OCI-LY1 (cell line): ENCODE data around the gene ATP6AP1.

Source experiments
- H2AFZ ChIP-seq: fragments of 200-600 bp; sonication (generic), shearing (Covaris generic); 2 replicates; pipeline ENCODE4 v1.6.0; 2014; ENCODE audit warnings: antibody characterized with exemption, mild to moderate bottlenecking, low read length
- H3F3A ChIP-seq: fragments of 200-600 bp; sonication (generic), shearing (Covaris generic); 2 replicates; pipeline ENCODE4 v1.6.0; 2014; ENCODE audit warnings: mild to moderate bottlenecking, antibody characterized with exemption, low read length, moderate library complexity; ENCODE audit not compliant: insufficient read depth
- H3K27ac ChIP-seq: fragments of 200-600 bp; sonication (generic); 2 replicates; pipeline ENCODE4 v1.5.1; 2014; ENCODE audit warnings: low read length, mixed run types, mild to moderate bottlenecking, low read depth; ENCODE audit not compliant: poor library complexity, severe bottlenecking
- H3K27me3 ChIP-seq: fragments of 200-600 bp; sonication (generic); 2 replicates; pipeline ENCODE4 v1.6.0; 2014; ENCODE audit warnings: antibody characterized with exemption, mild to moderate bottlenecking, low read length, moderate library complexity; ENCODE audit not compliant: insufficient read depth
- H3K36me3 ChIP-seq: fragments of 200-600 bp; sonication (generic); 2 replicates; pipeline ENCODE4 v1.6.1; 2014; ENCODE audit warnings: mild to moderate bottlenecking, antibody characterized with exemption, low read length, moderate library complexity, mixed read lengths; ENCODE audit not compliant: insufficient read depth
- H3K4me1 ChIP-seq: fragments of 200-600 bp; sonication (generic); 2 replicates; pipeline ENCODE4 v1.5.1; 2014; ENCODE audit warnings: mild to moderate bottlenecking, low read length, moderate library complexity; ENCODE audit not compliant: insufficient read depth, severe bottlenecking
- H3K4me2 ChIP-seq: fragments of 200-600 bp; sonication (generic), shearing (Covaris generic); 2 replicates; pipeline ENCODE4 v1.6.1; 2014; ENCODE audit warnings: low read length
- H3K4me3 ChIP-seq: fragments of 200-600 bp; sonication (generic); 2 replicates; pipeline ENCODE4 v1.5.1; 2014; ENCODE audit warnings: low read length, low read depth, mild to moderate bottlenecking, mixed read lengths; ENCODE audit not compliant: poor library complexity, severe bottlenecking
- H3K79me2 ChIP-seq: fragments of 200-600 bp; shearing (Covaris generic); 2 replicates; pipeline ENCODE4 v1.6.1; 2016; ENCODE audit warnings: mixed run types, low read length, mixed read lengths; ENCODE audit not compliant: insufficient read depth
- H3K9ac ChIP-seq: fragments of 200-600 bp; sonication (generic), shearing (Covaris generic); 2 replicates; pipeline ENCODE4 v1.6.1; 2014; ENCODE audit warnings: mild to moderate bottlenecking, low read length, mixed read lengths
- H3K9me2 ChIP-seq: fragments of 200-600 bp; sonication (generic), shearing (Covaris generic); 2 replicates; pipeline ENCODE4 v1.6.1; 2014; ENCODE audit warnings: low read depth, mild to moderate bottlenecking, low read length, mixed read lengths
- H3K9me3 ChIP-seq: fragments of 200-600 bp; shearing (Covaris generic); 2 replicates; pipeline ENCODE4 v1.6.1; 2014; ENCODE audit warnings: low read length, mixed read lengths
- H4K20me1 ChIP-seq: fragments of 200-600 bp; sonication (generic), shearing (Covaris generic); 2 replicates; pipeline ENCODE4 v1.6.0; 2016; ENCODE audit warnings: mild to moderate bottlenecking, low read length; ENCODE audit not compliant: insufficient read depth
- CTCF ChIP-seq: fragments of 200-600 bp; sonication (generic), shearing (Covaris generic); IDR thresholded peaks from 2 replicates; pipeline ENCODE4 v1.5.1; 2017; ENCODE audit warnings: mild to moderate bottlenecking, antibody characterized with exemption, low read length, moderate library complexity, mixed read lengths
- EZH2 ChIP-seq: fragments of 200-600 bp; sonication (generic), shearing (Covaris generic); IDR thresholded peaks from 2 replicates; pipeline ENCODE4 v1.8.0; 2017; ENCODE audit warnings: borderline replicate concordance, mixed run types, mild to moderate bottlenecking, antibody characterized with exemption, low read length, moderate library complexity, mixed read lengths

ATP6AP1 gene

GRCh38 chrX:154470434-154470833 is 42.0 kb downstream of the ATP6AP1 start:
- TF ChIP-seq EZH2 (no peak), CTCF (no peak)
- H3K27ac ChIP-seq = no peak overlapping the region
- H3K36me3 ChIP-seq = peaks cover 5% of the 10 kb centered on the region; the same call in 1 of the 2 replicates
- H3K4me3 ChIP-seq = no peak overlapping the region
- H3K9me3 ChIP-seq = no peaks in the 10 kb centered on the region
- no peaks in the 10 kb centered on the region for H3K79me2 ChIP-seq
- no peaks in the 10 kb centered on the region for H3K9me2 ChIP-seq
- H3K27me3 ChIP-seq = no peaks in the 10 kb centered on the region
- no peaks in the 10 kb centered on the region for H3K4me1 ChIP-seq
- H4K20me1 ChIP-seq = no peaks in the 10 kb centered on the region
- no peak overlapping the region for H3K9ac ChIP-seq
- H3K4me2 ChIP-seq = no peak overlapping the region
- no peaks in the 10 kb centered on the region for H3F3A ChIP-seq
- no peak overlapping the region for H2AFZ ChIP-seq

DNA sequence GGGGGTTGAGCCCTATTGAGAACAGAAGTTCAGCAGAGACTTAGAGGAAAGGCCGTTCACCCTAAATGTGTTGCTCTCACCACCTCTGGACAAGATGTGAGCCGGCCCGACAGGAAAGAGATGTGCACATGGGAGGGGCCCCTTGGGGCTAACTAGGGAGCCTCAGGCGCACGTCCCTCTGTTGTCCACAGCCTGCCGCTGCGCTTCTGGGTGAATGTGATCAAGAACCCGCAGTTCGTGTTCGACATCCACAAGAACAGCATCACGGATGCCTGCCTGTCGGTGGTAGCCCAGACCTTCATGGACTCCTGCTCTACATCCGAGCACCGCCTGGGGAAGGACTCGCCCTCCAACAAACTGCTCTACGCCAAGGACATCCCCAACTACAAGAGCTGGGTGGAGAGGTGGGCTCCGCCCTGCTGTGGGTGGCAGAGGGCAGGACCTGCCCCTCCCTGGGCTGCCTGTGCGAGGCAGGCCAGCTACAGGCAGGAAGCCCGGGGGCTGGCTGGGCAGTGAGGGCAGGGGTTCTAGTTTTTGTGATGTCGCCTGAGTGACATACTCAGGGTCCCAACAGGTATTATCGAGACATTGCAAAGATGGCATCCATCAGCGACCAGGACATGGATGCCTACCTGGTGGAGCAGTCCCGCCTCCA is 42.6 kb downstream of the ATP6AP1 start:
- Histone ChIP-seq H3K27ac (no peak overlapping the region), H3K9ac (no peak overlapping the region), H3K9me2 (no peaks in the 10 kb centered on the region), H4K20me1 (no peaks in the 10 kb centered on the region), H3K9me3 (no peaks in the 10 kb centered on the region), H3F3A (no peaks in the 10 kb centered on the region), H3K4me2 (no peak overlapping the region), H3K4me3 (no peak overlapping the region), H2AFZ (no peak overlapping the region), H3K36me3 (peaks cover 5% of the 10 kb centered on the region; the same call in 1 of the 2 replicates), H3K79me2 (no peaks in the 10 kb centered on the region), H3K4me1 (no peaks in the 10 kb centered on the region), H3K27me3 (no peaks in the 10 kb centered on the region)
- no peak for TF ChIP-seq CTCF
- no peak for TF ChIP-seq EZH2

GRCh38 chrX:154471839-154472684 is 43.6 kb downstream of the ATP6AP1 start:
- no peak overlapping the region for H3K9ac ChIP-seq
- TF ChIP-seq EZH2 (no peak), CTCF (no peak)
- no peak overlapping the region for H3K4me3 ChIP-seq
- H3F3A ChIP-seq = no peaks in the 10 kb centered on the region
- no peaks in the 10 kb centered on the region for H3K79me2 ChIP-seq
- H2AFZ ChIP-seq = no peak overlapping the region
- H3K36me3 ChIP-seq = peaks cover 5% of the 10 kb centered on the region; the same call in 1 of the 2 replicates
- no peaks in the 10 kb centered on the region for H3K9me2 ChIP-seq
- H3K4me2 ChIP-seq = no peak overlapping the region
- no peaks in the 10 kb centered on the region for H3K9me3 ChIP-seq
- H4K20me1 ChIP-seq = no peaks in the 10 kb centered on the region
- no peaks in the 10 kb centered on the region for H3K27me3 ChIP-seq
- no peaks in the 10 kb centered on the region for H3K4me1 ChIP-seq
- no peak overlapping the region for H3K27ac ChIP-seq
